GM12878 (cell line): ENCODE data around the gene HCAR2.
"Not testable (repeated sequence)": the region's sequence is repeated elsewhere in the genome, so short reads cannot be mapped to it uniquely, and the experiment has no call there.

Source experiments
- CBX5 ChIP-seq: sonication (generic); IDR thresholded peaks from 2 replicates; pipeline ENCODE4 v1.6.1; 2016; ENCODE audit warnings: low read depth, moderate library complexity, mild to moderate bottlenecking, inconsistent platforms
- CEBPB ChIP-seq, 2 experiments: fragments of 150-350 bp in 1 of 2; IDR thresholded peaks; 2 replicates each; pipeline ENCODE4 v1.6.1; 2012 to 2014; ENCODE audit warnings: low read depth in 2 of 2, low read length in 2 of 2, borderline replicate concordance in 1 of 2, inconsistent platforms in 1 of 2
- CTCF ChIP-seq, 3 experiments: IDR thresholded peaks in 2 of 3; conservative IDR thresholded peaks in 1 of 3; 2 replicates each; pipeline ENCODE4 v1.5.1; 2011; ENCODE audit warnings: low read depth in 3 of 3, low read length in 3 of 3, mild to moderate bottlenecking in 3 of 3, control low read depth in 2 of 3, moderate library complexity in 2 of 3, inconsistent platforms in 1 of 3, mixed read lengths in 1 of 3; ENCODE audit not compliant: control insufficient read depth in 2 of 3, insufficient read depth in 1 of 3; ENCODE audit errors: extremely low read depth in 1 of 3
- EZH2 ChIP-seq: IDR thresholded peaks from 2 replicates; pipeline ENCODE4 v1.6.1; 2012; ENCODE audit warnings: low read depth, mild to moderate bottlenecking, control low read depth, inconsistent platforms, low read length, borderline replicate concordance; ENCODE audit not compliant: control insufficient read depth
- HDAC6 ChIP-seq: fragments of 200-600 bp; sonication (generic); IDR thresholded peaks from one replicate; pipeline ENCODE4 v1.8.0; 2017; ENCODE audit warnings: antibody characterized with exemption; ENCODE audit not compliant: unreplicated experiment
- HDGF ChIP-seq: fragments of 450-650 bp; IDR thresholded peaks from 2 replicates; pipeline ENCODE4 v1.6.1; 2016; ENCODE audit warnings: antibody characterized with exemption
- MYC ChIP-seq: IDR thresholded peaks from 2 replicates; pipeline ENCODE4 v1.6.1; 2011; ENCODE audit warnings: mild to moderate bottlenecking, low read length, moderate library complexity, inconsistent platforms; ENCODE audit not compliant: insufficient read depth, insufficient replicate concordance, insufficient read length, severe bottlenecking
- POLR2AphosphoS5 ChIP-seq: IDR thresholded peaks from 2 replicates; pipeline ENCODE4 v1.6.1; 2011; ENCODE audit warnings: mild to moderate bottlenecking, low read length, inconsistent platforms
- RFX5 ChIP-seq: IDR thresholded peaks from 2 replicates; pipeline ENCODE4 v1.6.1; 2011; ENCODE audit warnings: low read depth, low read length, improper control_type of control experiment
- TCF7 ChIP-seq: IDR thresholded peaks from 2 replicates; pipeline ENCODE4 v1.6.1; 2014; ENCODE audit warnings: antibody characterized with exemption, borderline replicate concordance
- YY1 ChIP-seq: IDR thresholded peaks from 2 replicates; pipeline ENCODE4 v1.6.1; 2011; ENCODE audit warnings: low read depth, mild to moderate bottlenecking, low read length
- ZNF592 ChIP-seq: fragments of 450-650 bp; IDR thresholded peaks from 2 replicates; pipeline ENCODE4 v1.6.1; 2017; ENCODE audit warnings: mild to moderate bottlenecking, moderate library complexity

DNA sequence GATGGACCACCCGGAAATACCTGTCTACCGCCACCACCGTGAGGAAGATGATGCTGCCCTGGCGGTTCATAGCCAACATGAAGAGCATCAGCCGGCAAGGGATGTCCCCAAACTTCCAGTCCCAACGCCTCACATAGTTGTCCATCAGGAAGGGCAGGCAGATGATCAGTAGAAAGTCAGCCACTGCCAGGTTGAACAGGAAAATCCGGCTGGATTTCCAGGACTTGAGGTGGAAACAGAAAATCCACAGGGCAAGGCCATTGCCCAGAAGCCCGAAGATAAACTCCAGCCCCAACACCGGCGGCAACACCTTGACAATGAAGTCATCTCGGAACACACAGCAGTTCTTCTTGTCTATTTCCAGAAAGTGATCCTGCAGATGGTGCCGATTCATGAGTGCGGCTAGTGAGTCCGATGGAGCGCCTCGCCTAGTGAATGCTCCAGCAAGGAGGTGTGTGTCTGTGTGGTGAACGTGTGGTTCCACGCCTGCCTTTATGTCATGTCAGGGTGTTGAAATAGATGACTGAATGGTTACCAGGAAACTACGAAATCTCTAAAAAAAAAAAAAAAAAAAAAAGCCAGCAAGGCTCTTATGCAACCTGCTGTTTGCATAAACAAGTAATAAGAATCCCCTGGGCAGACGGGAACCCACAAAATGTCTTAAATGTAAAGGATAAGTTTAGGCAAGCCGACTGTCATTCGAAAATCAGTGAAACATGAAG is at the start of gene HCAR2:
- TF ChIP-seq HDAC6; CTCF (IDR thresholded peaks at IDR 0.05 in 2 of 3, conservative IDR thresholded peaks at IDR 0.05 in 1 of 3; ENCODE audit: control insufficient read depth in 2 of 3, extremely low read depth in 1 of 3, insufficient read depth in 1 of 3, low read depth in 3 of 3, low read length in 3 of 3); TCF7; RFX5; YY1; CBX5; MYC; ZNF592; POLR2AphosphoS5; EZH2; CEBPB (IDR thresholded peaks at IDR 0.05; ENCODE audit: borderline replicate concordance in 1 of 2, low read depth in 2 of 2, low read length in 2 of 2); HDGF: not testable (repeated sequence)
